Endothelial cell of umbilical vein (primary cell): Measurements from ENCODE around the gene PLEKHF1. TPM values are rescaled to one million over a fixed set of nuclear protein-coding genes. Genes with fewer than 3 reads are reported as not detected.

Experiments used
- BruUV-seq: library from RNA; stranded (reverse); fragments of 400-500 nt; replicated peaks from 2 replicates; lab custom pipeline; 2021; lab: Mats Ljungman, UMichigan
- CTCF ChIA-PET: fragments of 300-600, 350-600 bp; sonication (Branson Sonifier 250); formaldehyde crosslinking; loops from one replicate; lab custom pipeline; 2021; ENCODE audit warnings: antibody characterized with exemption, inconsistent platforms; lab: Charles Lee
- POLR2A ChIA-PET: fragments of 300-600, 350-600 bp; sonication (Branson Sonifier 250); formaldehyde crosslinking; loops from one replicate; lab custom pipeline; 2021; ENCODE audit warnings: antibody characterized with exemption, inconsistent platforms; lab: Charles Lee
- DNase-seq: peaks from one replicate; pipeline ENCODE4 v3.0.0-alpha.2; 2011; ENCODE audit warnings: low read depth, low spot score
- FAIRE-seq: peaks from 2 replicates; lab custom pipeline; 2011; peaks lifted over from hg19 to GRCh38; lab: Jason Lieb, UNC
- H2AFZ ChIP-seq: 2 replicates; pipeline ENCODE4 v1.6.0; 2012; ENCODE audit warnings: low read depth, low read length, control low read depth, inconsistent platforms
- H3K27ac ChIP-seq: 2 replicates; pipeline ENCODE4 v1.5.1; 2011; ENCODE audit warnings: low read depth, mild to moderate bottlenecking, control low read depth, low read length, moderate library complexity; ENCODE audit not compliant: insufficient read depth
- H3K27me3 ChIP-seq, 2 experiments: 2 replicates each; pipeline versions ENCODE4 v1.6.0 to v1.6.1; 2011; ENCODE audit warnings: low read length in 2 of 2, mixed read lengths in 1 of 2; ENCODE audit not compliant: control insufficient read depth in 2 of 2, insufficient read depth in 2 of 2
- H3K36me3 ChIP-seq, 2 experiments: 2 replicates in 1 of 2; 3 replicates in 1 of 2; pipeline ENCODE4 v1.5.1; 2011; ENCODE audit warnings: low read length in 2 of 2, mild to moderate bottlenecking in 1 of 2, moderate library complexity in 1 of 2; ENCODE audit not compliant: control insufficient read depth in 2 of 2, insufficient read depth in 2 of 2; ENCODE audit errors: extremely low read depth in 1 of 2
- H3K4me1 ChIP-seq: 3 replicates; pipeline ENCODE4 v1.5.1; 2011; ENCODE audit warnings: mild to moderate bottlenecking, low read length; ENCODE audit not compliant: control insufficient read depth, insufficient read depth; ENCODE audit errors: extremely low read depth
- H3K4me2 ChIP-seq: 2 replicates; pipeline ENCODE4 v1.6.1; 2011; ENCODE audit warnings: low read length, control low read depth, mixed read lengths; ENCODE audit not compliant: insufficient read depth
- H3K4me3 ChIP-seq, 3 experiments: fragments of 200-600 bp in 1 of 3; sonication (generic), shearing (Covaris generic) in 1 of 3; replicated peaks in 1 of 3; 2 replicates each; pipeline ENCODE4 v1.5.1; 2011 to 2016; ENCODE audit warnings: control low read depth in 3 of 3, low read length in 3 of 3, mild to moderate bottlenecking in 2 of 3, inconsistent platforms in 1 of 3, low read depth in 1 of 3, moderate library complexity in 1 of 3; ENCODE audit not compliant: insufficient read depth in 1 of 3
- H3K79me2 ChIP-seq: 2 replicates; pipeline ENCODE4 v1.6.0; 2012; ENCODE audit warnings: low read length, inconsistent platforms; ENCODE audit not compliant: control insufficient read depth, insufficient read depth
- H3K9ac ChIP-seq: replicated peaks from 2 replicates; pipeline ENCODE3; 2011; ENCODE audit warnings: low read length, control low read depth; ENCODE audit not compliant: insufficient read depth; ENCODE audit errors: extremely low read depth
- H3K9me1 ChIP-seq: replicated peaks from 3 replicates; pipeline ENCODE4 v1.6.0; 2011; ENCODE audit warnings: mild to moderate bottlenecking, low read length; ENCODE audit not compliant: control insufficient read depth, insufficient read depth; ENCODE audit errors: extremely low read depth
- H3K9me3 ChIP-seq: replicated peaks from 2 replicates; pipeline ENCODE4 v1.5.1; 2012; ENCODE audit warnings: low read length, inconsistent platforms; ENCODE audit not compliant: control insufficient read depth, insufficient read depth
- H4K20me1 ChIP-seq: replicated peaks from 2 replicates; pipeline ENCODE3; 2011; ENCODE audit warnings: mild to moderate bottlenecking, low read length; ENCODE audit not compliant: control insufficient read depth, insufficient read depth; ENCODE audit errors: extremely low read depth
- EZH2 ChIP-seq: IDR thresholded peaks from 2 replicates; pipeline ENCODE4 v1.6.1; 2012; ENCODE audit warnings: borderline replicate concordance, low read depth, mild to moderate bottlenecking, moderate library complexity, low read length, inconsistent platforms; ENCODE audit not compliant: severe bottlenecking
- FOS ChIP-seq: IDR thresholded peaks from 2 replicates; pipeline ENCODE4 v1.6.1; 2011; ENCODE audit warnings: mild to moderate bottlenecking, low read length, moderate library complexity, borderline replicate concordance; ENCODE audit not compliant: insufficient read depth
- GATA2 ChIP-seq: IDR thresholded peaks from 2 replicates; pipeline ENCODE4 v1.7.0; 2011; ENCODE audit warnings: low read depth, mild to moderate bottlenecking, moderate library complexity, mixed read lengths, low read length; ENCODE audit not compliant: insufficient read length, insufficient read depth
- JUN ChIP-seq: IDR thresholded peaks from 2 replicates; pipeline ENCODE4 v1.6.1; 2011; ENCODE audit warnings: borderline replicate concordance, low read depth; ENCODE audit not compliant: insufficient read length, insufficient read depth
- MYC ChIP-seq: IDR thresholded peaks from one replicate; pipeline ENCODE4 v1.6.1; 2011; ENCODE audit warnings: mild to moderate bottlenecking, low read depth, low read length
- POLR2A ChIP-seq: IDR thresholded peaks from 2 replicates; pipeline ENCODE4 v1.6.1; 2012; ENCODE audit warnings: low read depth, mild to moderate bottlenecking, control low read depth, low read length
- POLR2AphosphoS5 ChIP-seq: IDR thresholded peaks from 2 replicates; pipeline ENCODE4 v1.6.1; 2012; ENCODE audit warnings: low read depth, mild to moderate bottlenecking, control low read depth, low read length, moderate library complexity; ENCODE audit not compliant: insufficient read depth
- dilution Hi-C: fragments of 300-500 bp; cut with MboI; formaldehyde crosslinking; loops from one replicate; pipeline ENCODE4 v1.15.0; 2019; ENCODE audit warnings: low sequenced_read_pairs; ENCODE audit not compliant: extremely low pct_ligation_motif_present
- intact Hi-C: fragments of 100-400 bp; cut with micrococcal nuclease; formaldehyde crosslinking; loops from one replicate; pipeline ENCODE4 v1.10.0; 2022
- polyA plus RNA-seq, 4 experiments: library from polyadenylated mRNA; depleted of rRNA in 3 of 4; stranded (reverse) in 3 of 4; unstranded in 1 of 4; fragments of >200 nt; gene quantifications; 2 replicates each; pipeline versions ENCODE4 v1.2.1 to v1.2.3, GENCODE V29; 2011 to 2012; ENCODE audit warnings: missing spikeins in 1 of 4
- total RNA-seq: library from RNA; stranded (reverse); gene quantifications from 2 replicates; pipeline ENCODE4 v1.2.3, GENCODE V29; 2021
- TF ChIP-seq, protein P1 (sequence below), 2 donors: IDR thresholded peaks; 1 replicate in 1 of 2; 2 replicates in 1 of 2; pipeline ENCODE4 v1.5.1; 2011; ENCODE audit warnings: low read length in 2 of 2, mild to moderate bottlenecking in 2 of 2, moderate library complexity in 2 of 2, control low read depth in 1 of 2, inconsistent platforms in 1 of 2, low read depth in 1 of 2; ENCODE audit not compliant: insufficient read depth in 1 of 2; ENCODE audit errors: extremely low read depth in 1 of 2
- TF ChIP-seq, protein P2 (sequence below): IDR thresholded peaks from 2 replicates; pipeline ENCODE4 v1.6.1; 2011; ENCODE audit not compliant: insufficient read depth, insufficient read length

PLEKHF1 gene
- total and polyA plus RNA-seq, 2 donors (not counting 3 experiments of a cell fraction or from before 2014, with no cell fraction given): 5.5 TPM

DNA sequence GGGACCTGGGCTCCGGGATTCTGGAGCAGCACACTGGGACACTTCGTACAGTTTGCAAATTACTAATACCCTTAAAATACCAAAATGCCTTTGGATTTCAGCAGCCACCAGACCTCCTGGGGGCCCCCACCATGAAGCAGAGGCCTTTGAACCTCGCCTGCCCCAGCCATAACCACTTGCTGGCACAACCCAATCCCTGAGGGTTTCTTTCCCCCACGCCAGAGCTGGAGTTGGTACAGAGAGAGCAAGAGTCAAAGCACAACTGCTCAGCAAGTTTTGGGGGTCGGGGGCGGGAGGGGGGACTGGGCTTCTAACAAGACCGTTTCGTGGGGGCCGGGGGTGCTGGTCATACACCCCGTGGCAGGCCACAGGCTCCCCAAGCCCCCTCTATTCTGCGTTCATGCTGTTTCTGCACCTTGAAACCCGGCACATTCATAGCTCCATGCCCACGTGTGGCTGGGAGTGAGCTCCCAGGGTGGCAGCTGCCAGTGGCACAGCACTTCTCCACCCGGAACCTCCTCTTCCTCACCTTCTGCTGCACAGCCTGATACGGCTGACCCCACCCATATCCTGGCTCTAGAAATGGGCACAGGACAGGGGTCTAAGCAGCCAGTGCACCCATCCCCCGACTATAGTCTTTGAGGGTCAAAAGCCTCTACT lies 17.1 kb downstream of the PLEKHF1 start:
- CTCF ChIA-PET: interaction anchor here (1.0 to 2.0 kb wide), 4 partner anchors 11 to 72 kb away, joined by 3 to 9 read pairs (median 6); partner anchors contain the start of gene PLEKHF1
- intact Hi-C loops: no loop called here

More for the DNA sequence above, 17.1 kb downstream of the PLEKHF1 start:
- H3K9me3 ChIP-seq: no peaks in the 10 kb centered on the region
- no peak overlapping the region for H3K9ac ChIP-seq
- H3K27ac ChIP-seq: no peak overlapping the region
- no peak overlapping the region for H2AFZ ChIP-seq
- dilution Hi-C loops: no loop called here
- H4K20me1 ChIP-seq: no peaks in the 10 kb centered on the region
- TF ChIP-seq, protein P1, sequence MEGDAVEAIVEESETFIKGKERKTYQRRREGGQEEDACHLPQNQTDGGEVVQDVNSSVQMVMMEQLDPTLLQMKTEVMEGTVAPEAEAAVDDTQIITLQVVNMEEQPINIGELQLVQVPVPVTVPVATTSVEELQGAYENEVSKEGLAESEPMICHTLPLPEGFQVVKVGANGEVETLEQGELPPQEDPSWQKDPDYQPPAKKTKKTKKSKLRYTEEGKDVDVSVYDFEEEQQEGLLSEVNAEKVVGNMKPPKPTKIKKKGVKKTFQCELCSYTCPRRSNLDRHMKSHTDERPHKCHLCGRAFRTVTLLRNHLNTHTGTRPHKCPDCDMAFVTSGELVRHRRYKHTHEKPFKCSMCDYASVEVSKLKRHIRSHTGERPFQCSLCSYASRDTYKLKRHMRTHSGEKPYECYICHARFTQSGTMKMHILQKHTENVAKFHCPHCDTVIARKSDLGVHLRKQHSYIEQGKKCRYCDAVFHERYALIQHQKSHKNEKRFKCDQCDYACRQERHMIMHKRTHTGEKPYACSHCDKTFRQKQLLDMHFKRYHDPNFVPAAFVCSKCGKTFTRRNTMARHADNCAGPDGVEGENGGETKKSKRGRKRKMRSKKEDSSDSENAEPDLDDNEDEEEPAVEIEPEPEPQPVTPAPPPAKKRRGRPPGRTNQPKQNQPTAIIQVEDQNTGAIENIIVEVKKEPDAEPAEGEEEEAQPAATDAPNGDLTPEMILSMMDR (IDR thresholded peaks at IDR 0.05; ENCODE audit: extremely low read depth in 1 of 2, insufficient read depth in 1 of 2, low read depth in 1 of 2, low read length in 2 of 2): no peak
- no peak for TF ChIP-seq POLR2A
- TF ChIP-seq EZH2: no peak
- TF ChIP-seq, protein P2, sequence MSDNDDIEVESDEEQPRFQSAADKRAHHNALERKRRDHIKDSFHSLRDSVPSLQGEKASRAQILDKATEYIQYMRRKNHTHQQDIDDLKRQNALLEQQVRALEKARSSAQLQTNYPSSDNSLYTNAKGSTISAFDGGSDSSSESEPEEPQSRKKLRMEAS: no peak
- TF ChIP-seq MYC: no peak
- TF ChIP-seq POLR2AphosphoS5: no peak
- TF ChIP-seq JUN: no peak
- TF ChIP-seq GATA2: no peak
- TF ChIP-seq FOS: no peak
- BruUV-seq: no TSS peak
- no peaks in the 10 kb centered on the region for H3K79me2 ChIP-seq
- FAIRE-seq (no peak), DNase-seq (no peak)
- H3K36me3 ChIP-seq: no peaks in the 10 kb centered on the region
- peaks cover 6% of the 10 kb centered on the region for H3K4me1 ChIP-seq
- H3K4me3 ChIP-seq: no peak overlapping the region
- POLR2A ChIA-PET: no interaction called here
- no peaks in the 10 kb centered on the region for H3K9me1 ChIP-seq
- H3K27me3 ChIP-seq: no peaks in the 10 kb centered on the region
- H3K4me2 ChIP-seq: no peak overlapping the region
